ENCODE results near the gene PGK1. TPM values are rescaled to one million over a fixed set of nuclear protein-coding genes. Genes with fewer than 3 reads are reported as not detected.

PGK1 gene
- total RNA-seq, 1 experiment from 2014 or later, result 607 TPM

DNA sequence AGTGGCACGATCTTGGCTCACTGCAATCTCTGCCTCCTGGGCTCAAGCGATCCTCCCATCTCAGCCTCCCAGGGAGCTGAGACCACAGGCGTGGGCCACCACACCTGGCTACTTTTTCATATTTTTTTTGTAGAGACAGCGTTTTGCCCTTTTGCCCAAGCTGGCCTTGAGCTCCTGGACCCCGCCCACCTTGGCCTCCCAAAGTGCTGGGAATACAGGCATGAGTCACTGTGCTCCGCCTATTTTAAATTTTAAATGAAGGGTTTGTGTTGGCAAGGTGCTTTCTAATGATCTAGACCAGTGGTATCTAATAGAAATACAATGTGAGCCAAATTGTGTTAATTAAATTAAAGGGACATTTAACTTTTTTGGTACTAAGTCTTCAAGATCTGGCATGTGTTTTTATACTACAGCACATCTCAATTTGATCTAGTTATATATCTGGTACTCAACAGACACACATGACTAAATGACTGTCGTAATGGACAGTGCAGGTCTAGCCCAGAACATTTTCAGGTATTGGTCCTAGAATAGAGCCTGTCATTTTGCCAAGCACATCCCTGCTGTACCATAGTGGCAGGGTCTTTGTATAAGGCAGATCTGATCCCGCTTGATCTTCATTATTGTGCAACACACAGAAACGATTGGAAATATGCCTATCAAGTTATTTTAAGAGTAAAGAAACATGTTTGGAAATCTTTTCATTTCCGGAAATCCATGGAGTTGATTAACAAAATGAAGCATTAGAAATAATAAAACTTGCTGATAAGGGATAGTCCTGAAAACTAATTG is 7.3 kb downstream of the PGK1 start:
- Mint-ChIP-seq H3K36me3 (peaks cover 70% of the 10 kb centered on the region), H3K9me3 (no peaks in the 10 kb centered on the region), H3K4me1 (peaks cover 34% of the 10 kb centered on the region), H3K27ac (no peak overlapping the region; the same call in 1 of the 2 replicates), H3K4me3 (peak overlapping the region; percentile 45), H3K27me3 (ENCODE audit: low read depth) (no peaks in the 10 kb centered on the region)
- POLR2A ChIA-PET, result no interaction called here
- ATAC-seq (no peak), DNase-seq (ENCODE audit: low spot score) (peak; percentile 11)
- CTCF ChIA-PET, result no interaction called here
- TF ChIP-seq, protein P1, sequence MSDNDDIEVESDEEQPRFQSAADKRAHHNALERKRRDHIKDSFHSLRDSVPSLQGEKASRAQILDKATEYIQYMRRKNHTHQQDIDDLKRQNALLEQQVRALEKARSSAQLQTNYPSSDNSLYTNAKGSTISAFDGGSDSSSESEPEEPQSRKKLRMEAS (CRISPR knock-in tag; IDR thresholded peaks at IDR 0.05), result no peak
- TF ChIP-seq RORB (CRISPR knock-in tag; IDR thresholded peaks at IDR 0.05), result no peak

DNA sequence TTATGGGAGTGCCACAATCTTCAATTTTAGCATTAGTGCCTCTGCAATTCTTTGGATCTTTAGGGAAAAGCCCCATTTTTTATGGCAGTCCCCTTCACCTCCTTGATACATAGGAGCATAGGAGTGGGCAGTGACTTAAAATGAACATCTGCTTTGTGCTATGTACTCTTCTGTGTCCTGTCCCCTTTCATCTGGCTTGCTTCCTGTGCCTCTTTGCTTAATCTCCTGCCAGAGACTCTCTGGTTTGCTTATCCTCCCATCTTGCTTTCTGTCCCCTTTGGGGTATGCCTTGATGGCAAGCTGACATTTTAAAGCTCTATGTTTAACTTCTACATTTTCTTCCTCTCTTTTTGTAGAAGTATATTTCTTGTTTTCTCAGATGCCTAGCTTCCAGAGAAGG is 12.3 kb downstream of the PGK1 start:
- DNase-seq (ENCODE audit: low spot score) (no peak), ATAC-seq (no peak)
- no peak for TF ChIP-seq ZNF138 (CRISPR knock-in tag; conservative IDR thresholded peaks at IDR 0.05)
- TF ChIP-seq CREM (CRISPR knock-in tag; IDR thresholded peaks at IDR 0.05), result no peak
- TF ChIP-seq MYBL2 (CRISPR knock-in tag; IDR thresholded peaks at IDR 0.05), result no peak
- no peak for TF ChIP-seq JUN (CRISPR knock-in tag; IDR thresholded peaks at IDR 0.05)
- TF ChIP-seq TEAD4 (CRISPR knock-in tag; IDR thresholded peaks at IDR 0.05), result no peak
- TF ChIP-seq OVOL2 (CRISPR knock-in tag; IDR thresholded peaks at IDR 0.05; ENCODE audit: borderline replicate concordance), result no peak
- TF ChIP-seq, protein P2, sequence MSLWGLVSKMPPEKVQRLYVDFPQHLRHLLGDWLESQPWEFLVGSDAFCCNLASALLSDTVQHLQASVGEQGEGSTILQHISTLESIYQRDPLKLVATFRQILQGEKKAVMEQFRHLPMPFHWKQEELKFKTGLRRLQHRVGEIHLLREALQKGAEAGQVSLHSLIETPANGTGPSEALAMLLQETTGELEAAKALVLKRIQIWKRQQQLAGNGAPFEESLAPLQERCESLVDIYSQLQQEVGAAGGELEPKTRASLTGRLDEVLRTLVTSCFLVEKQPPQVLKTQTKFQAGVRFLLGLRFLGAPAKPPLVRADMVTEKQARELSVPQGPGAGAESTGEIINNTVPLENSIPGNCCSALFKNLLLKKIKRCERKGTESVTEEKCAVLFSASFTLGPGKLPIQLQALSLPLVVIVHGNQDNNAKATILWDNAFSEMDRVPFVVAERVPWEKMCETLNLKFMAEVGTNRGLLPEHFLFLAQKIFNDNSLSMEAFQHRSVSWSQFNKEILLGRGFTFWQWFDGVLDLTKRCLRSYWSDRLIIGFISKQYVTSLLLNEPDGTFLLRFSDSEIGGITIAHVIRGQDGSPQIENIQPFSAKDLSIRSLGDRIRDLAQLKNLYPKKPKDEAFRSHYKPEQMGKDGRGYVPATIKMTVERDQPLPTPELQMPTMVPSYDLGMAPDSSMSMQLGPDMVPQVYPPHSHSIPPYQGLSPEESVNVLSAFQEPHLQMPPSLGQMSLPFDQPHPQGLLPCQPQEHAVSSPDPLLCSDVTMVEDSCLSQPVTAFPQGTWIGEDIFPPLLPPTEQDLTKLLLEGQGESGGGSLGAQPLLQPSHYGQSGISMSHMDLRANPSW (CRISPR knock-in tag; conservative IDR thresholded peaks at IDR 0.05; ENCODE audit: low read depth), result no peak
- no peak for TF ChIP-seq TEAD1 (CRISPR knock-in tag; IDR thresholded peaks at IDR 0.05)
- no peak for TF ChIP-seq SOX15 (CRISPR knock-in tag; IDR thresholded peaks at IDR 0.05)
- no peak for TF ChIP-seq GTF2I (CRISPR knock-in tag; conservative IDR thresholded peaks at IDR 0.05)
- no peak for TF ChIP-seq SMAD3 (CRISPR knock-in tag; IDR thresholded peaks at IDR 0.05; ENCODE audit: borderline replicate concordance)
- no peak for TF ChIP-seq CREB1 (CRISPR knock-in tag; IDR thresholded peaks at IDR 0.05)
- TF ChIP-seq RELA (CRISPR knock-in tag; IDR thresholded peaks at IDR 0.05; ENCODE audit: borderline replicate concordance), result no peak
- TF ChIP-seq, protein P3, sequence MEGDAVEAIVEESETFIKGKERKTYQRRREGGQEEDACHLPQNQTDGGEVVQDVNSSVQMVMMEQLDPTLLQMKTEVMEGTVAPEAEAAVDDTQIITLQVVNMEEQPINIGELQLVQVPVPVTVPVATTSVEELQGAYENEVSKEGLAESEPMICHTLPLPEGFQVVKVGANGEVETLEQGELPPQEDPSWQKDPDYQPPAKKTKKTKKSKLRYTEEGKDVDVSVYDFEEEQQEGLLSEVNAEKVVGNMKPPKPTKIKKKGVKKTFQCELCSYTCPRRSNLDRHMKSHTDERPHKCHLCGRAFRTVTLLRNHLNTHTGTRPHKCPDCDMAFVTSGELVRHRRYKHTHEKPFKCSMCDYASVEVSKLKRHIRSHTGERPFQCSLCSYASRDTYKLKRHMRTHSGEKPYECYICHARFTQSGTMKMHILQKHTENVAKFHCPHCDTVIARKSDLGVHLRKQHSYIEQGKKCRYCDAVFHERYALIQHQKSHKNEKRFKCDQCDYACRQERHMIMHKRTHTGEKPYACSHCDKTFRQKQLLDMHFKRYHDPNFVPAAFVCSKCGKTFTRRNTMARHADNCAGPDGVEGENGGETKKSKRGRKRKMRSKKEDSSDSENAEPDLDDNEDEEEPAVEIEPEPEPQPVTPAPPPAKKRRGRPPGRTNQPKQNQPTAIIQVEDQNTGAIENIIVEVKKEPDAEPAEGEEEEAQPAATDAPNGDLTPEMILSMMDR (IDR thresholded peaks at IDR 0.05), result no peak
- TF ChIP-seq ZBTB21 (CRISPR knock-in tag; IDR thresholded peaks at IDR 0.05; ENCODE audit: borderline replicate concordance), result no peak
- H3K4me3 Mint-ChIP-seq, result no peak overlapping the region
- POLR2A ChIA-PET, result no interaction called here
- peaks cover 24% of the 10 kb centered on the region for H3K4me1 Mint-ChIP-seq
- H3K27me3 Mint-ChIP-seq (ENCODE audit: low read depth), result no peaks in the 10 kb centered on the region
- CTCF ChIA-PET, result no interaction called here
- peaks cover 85% of the 10 kb centered on the region for H3K36me3 Mint-ChIP-seq
- H3K27ac Mint-ChIP-seq, result 0 out of 2 replicates have a peak overlapping the region, but pooled peaks have one; percentile 68
- H3K9me3 Mint-ChIP-seq, result no peaks in the 10 kb centered on the region

DNA sequence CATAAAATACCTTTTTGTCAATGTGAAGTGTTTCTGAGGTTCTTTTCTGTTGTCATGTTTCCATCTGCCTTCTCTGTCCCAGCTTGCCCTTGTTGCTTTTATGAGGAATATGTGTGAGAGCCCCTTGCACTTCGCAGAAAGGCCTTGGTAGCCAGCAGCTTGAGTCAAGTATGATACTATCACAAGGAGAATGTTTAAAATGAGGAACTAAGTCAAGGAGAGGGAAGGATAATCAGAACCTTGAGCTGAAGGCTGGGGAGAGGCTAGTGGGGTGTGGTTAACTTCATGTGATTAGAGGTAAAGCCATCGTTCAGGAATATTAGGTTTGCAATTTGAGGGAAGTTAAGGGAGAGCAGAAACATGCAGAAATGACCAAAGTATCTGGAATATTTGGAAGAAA is 12.7 kb downstream of the PGK1 start:
- no peak for DNase-seq (ENCODE audit: low spot score)
- peaks cover 86% of the 10 kb centered on the region for H3K36me3 Mint-ChIP-seq
- H3K4me1 Mint-ChIP-seq, result peaks cover 20% of the 10 kb centered on the region
- POLR2A ChIA-PET, result no interaction called here
- CTCF ChIA-PET, result no interaction called here
- H3K4me3 Mint-ChIP-seq, result no peak overlapping the region
- no peak for ATAC-seq
- no peaks in the 10 kb centered on the region for H3K9me3 Mint-ChIP-seq
- peak overlapping the region; percentile 68 for H3K27ac Mint-ChIP-seq
- H3K27me3 Mint-ChIP-seq (ENCODE audit: low read depth), result no peaks in the 10 kb centered on the region
- TF ChIP-seq GRHL2 (CRISPR knock-in tag; IDR thresholded peaks at IDR 0.05; ENCODE audit: insufficient replicate concordance, severe bottlenecking) (no peak), JUN (CRISPR knock-in tag; IDR thresholded peaks at IDR 0.05) (no peak), CBFB (CRISPR knock-in tag; IDR thresholded peaks at IDR 0.05; ENCODE audit: low read depth) (no peak)
- TF ChIP-seq, protein P4, sequence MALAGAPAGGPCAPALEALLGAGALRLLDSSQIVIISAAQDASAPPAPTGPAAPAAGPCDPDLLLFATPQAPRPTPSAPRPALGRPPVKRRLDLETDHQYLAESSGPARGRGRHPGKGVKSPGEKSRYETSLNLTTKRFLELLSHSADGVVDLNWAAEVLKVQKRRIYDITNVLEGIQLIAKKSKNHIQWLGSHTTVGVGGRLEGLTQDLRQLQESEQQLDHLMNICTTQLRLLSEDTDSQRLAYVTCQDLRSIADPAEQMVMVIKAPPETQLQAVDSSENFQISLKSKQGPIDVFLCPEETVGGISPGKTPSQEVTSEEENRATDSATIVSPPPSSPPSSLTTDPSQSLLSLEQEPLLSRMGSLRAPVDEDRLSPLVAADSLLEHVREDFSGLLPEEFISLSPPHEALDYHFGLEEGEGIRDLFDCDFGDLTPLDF (CRISPR knock-in tag; IDR thresholded peaks at IDR 0.05), result no peak
- TF ChIP-seq, protein P5, sequence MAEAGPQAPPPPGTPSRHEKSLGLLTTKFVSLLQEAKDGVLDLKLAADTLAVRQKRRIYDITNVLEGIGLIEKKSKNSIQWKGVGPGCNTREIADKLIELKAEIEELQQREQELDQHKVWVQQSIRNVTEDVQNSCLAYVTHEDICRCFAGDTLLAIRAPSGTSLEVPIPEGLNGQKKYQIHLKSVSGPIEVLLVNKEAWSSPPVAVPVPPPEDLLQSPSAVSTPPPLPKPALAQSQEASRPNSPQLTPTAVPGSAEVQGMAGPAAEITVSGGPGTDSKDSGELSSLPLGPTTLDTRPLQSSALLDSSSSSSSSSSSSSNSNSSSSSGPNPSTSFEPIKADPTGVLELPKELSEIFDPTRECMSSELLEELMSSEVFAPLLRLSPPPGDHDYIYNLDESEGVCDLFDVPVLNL (CRISPR knock-in tag; IDR thresholded peaks at IDR 0.05; ENCODE audit: borderline replicate concordance, low read depth), result no peak
- TF ChIP-seq, protein P1 (CRISPR knock-in tag; IDR thresholded peaks at IDR 0.05), result no peak
- TF ChIP-seq, protein P6, sequence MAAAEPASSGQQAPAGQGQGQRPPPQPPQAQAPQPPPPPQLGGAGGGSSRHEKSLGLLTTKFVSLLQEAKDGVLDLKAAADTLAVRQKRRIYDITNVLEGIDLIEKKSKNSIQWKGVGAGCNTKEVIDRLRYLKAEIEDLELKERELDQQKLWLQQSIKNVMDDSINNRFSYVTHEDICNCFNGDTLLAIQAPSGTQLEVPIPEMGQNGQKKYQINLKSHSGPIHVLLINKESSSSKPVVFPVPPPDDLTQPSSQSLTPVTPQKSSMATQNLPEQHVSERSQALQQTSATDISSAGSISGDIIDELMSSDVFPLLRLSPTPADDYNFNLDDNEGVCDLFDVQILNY (CRISPR knock-in tag; IDR thresholded peaks at IDR 0.05), result no peak

Data from WTC11 (cell line).